Heart right ventricle (tissue), 16 donors: ENCODE results near the gene HNMT. TPM values are rescaled to one million over a fixed set of nuclear protein-coding genes. Genes with fewer than 3 reads are reported as not detected.

ENCODE experiments used
- ATAC-seq, 8 donors: fragments of 200-7000 bp; cut with Tn5 transposase; one replicate each; pipeline ENCODE4 v1.9.1; 2020; ENCODE audit warnings: mild to moderate bottlenecking in 8 of 8, moderate library complexity in 8 of 8, moderate number of reproducible peaks in 1 of 8
- DNase-seq, 2 donors: peaks; one replicate each; pipeline ENCODE4 v3.0.0-alpha.2; 2020
- H3K27ac ChIP-seq, 10 donors: fragments of 200-600 bp; sonication (generic) in 2 of 10; one replicate each; pipeline versions ENCODE4 v1.5.0 to v1.8.0; 2020 to 2022; ENCODE audit warnings: mild to moderate bottlenecking in 3 of 10
- H3K27me3 ChIP-seq, 7 donors: fragments of 200-600 bp; one replicate each; pipeline ENCODE4 v1.8.0; 2021 to 2022; ENCODE audit warnings: mild to moderate bottlenecking in 2 of 7
- H3K36me3 ChIP-seq, 9 donors: fragments of 200-600 bp; sonication (generic) in 1 of 9; one replicate each; pipeline versions ENCODE4 v1.5.0 to v1.8.0; 2020 to 2022; ENCODE audit warnings: mild to moderate bottlenecking in 2 of 9
- H3K4me1 ChIP-seq, 9 donors: fragments of 200-600 bp; sonication (generic) in 1 of 9; one replicate each; pipeline versions ENCODE4 v1.5.0 to v1.8.0; 2020 to 2022; ENCODE audit warnings: mild to moderate bottlenecking in 4 of 9
- H3K4me3 ChIP-seq, 10 donors: fragments of 200-600 bp; sonication (generic) in 2 of 10; one replicate each; pipeline versions ENCODE4 v1.5.0 to v1.8.0; 2020 to 2022; ENCODE audit warnings: mild to moderate bottlenecking in 7 of 10, moderate library complexity in 2 of 10
- H3K9me3 ChIP-seq, 11 donors: fragments of 200-600 bp in 10 of 11; sonication (generic) in 2 of 11; one replicate each; pipeline versions ENCODE4 v1.5.0 to v1.8.0; 2013 to 2022; ENCODE audit warnings: mild to moderate bottlenecking in 2 of 11, control low read depth in 1 of 11, moderate library complexity in 1 of 11
- WGBS, 2 donors: extraction: QIAGEN DNeasy Blood & Tissue Kit; methylation state at CpG; one replicate each; pipeline ENCODE4 v1.1.7; 2013; ENCODE audit warnings: inconsistent platforms in 1 of 2; 5-methylcytosine and 5-hydroxymethylcytosine counted together
- intact Hi-C, 10 donors: fragments of 100-400 bp; cut with DNase I; formaldehyde crosslinking; loops; one replicate each; pipeline versions ENCODE4 v1.11.1 to v1.14.2; 2022
- polyA plus RNA-seq, 2 donors: library from polyadenylated mRNA; stranded (reverse); fragments of 200-250 nt; gene quantifications; one replicate each; pipeline ENCODE4 v1.2.3, GENCODE V29; 2013
- total RNA-seq, 10 donors: library from RNA; stranded (reverse); fragmentation: NEBNext Ultra II Directional in 3 of 10; extraction: Animal tissue kit (Norgen Biotek cat#: 25700) in 3 of 10; gene quantifications; one replicate each; pipeline versions ENCODE4 v1.2.1 to v1.2.4, GENCODE V29; 2021 to 2023
- TF ChIP-seq, protein P1 (sequence below), 9 donors: fragments of 200-600 bp; sonication (generic) in 2 of 9; IDR thresholded peaks; one replicate each; pipeline versions ENCODE4 v1.5.0 to v1.8.0; 2021 to 2022; ENCODE audit warnings: antibody characterized with exemption in 9 of 9, mild to moderate bottlenecking in 5 of 9, moderate library complexity in 1 of 9
- donor health status: Arrhythmogenic right ventricular cardiomyopathy.
- donor health status: ischemic (EF 13 %, LVEDD 7.1; RV severe dilation, severe dysfunction).
- donor health status: healthy with polysubstance abuse.
- donor health status: DM: no; HTN: yes; CAD: no.
- donor health status: DM: no; HTN: no; CAD: no.
- donor health status: ischemic (EF 25% LVEDD 6.9; RV normal size, moderate dysfunction).
- donor health status: ischemic (EF 25% LVEDD 5.7; RV mildly dilated, moderate dysfunction).
- donor health status: healthy.
- donor health status: DM: yes; HTN: yes; CAD: no.
- donor health status: Ischemic cardiomyopathy.
- donor health status: ischemic (EF 35%, LVEDD 5.7; RV mildly dilated, moderate dysfunction).
- donor health status: nonischemic (EF 11% LVEDD 7.7; RV severe dilation, severe dysfunction).
- donor health status: DM: yes; HTN: yes; CAD: no.
- donor health status: PGD.
- donor health status: ischemic (EF 29% LVEDD 5.4; RV normal size, mild dysfunction).
- donor health status: nonischemic (EF 23%, LVEDD 6.1; RV moderate dilation, normal function).

Gene HNMT
- total and polyA plus RNA-seq, 12 donors: 7.2 to 24.9 (median 10.6) TPM

DNA sequence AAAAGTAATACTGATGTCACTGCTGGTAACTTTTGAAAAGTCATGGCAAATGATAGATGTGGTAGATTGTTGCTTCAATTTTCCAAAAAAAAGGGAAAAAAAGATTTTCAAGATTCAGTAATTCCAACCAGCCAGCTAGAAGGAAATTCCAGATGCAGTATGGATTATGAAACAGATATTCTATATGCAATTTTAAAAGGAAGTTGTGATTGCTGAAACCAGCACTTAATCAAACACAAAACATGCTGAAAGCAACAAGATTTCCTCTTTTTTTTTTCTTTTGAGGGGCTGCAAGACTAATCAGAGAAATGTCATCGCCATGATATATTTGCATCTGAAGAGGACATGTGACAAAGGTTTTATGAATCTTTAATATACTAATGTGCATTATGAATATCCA is 5.1 kb upstream of the HNMT start:
- WGBS, 2 donors: 70 to 82% methylated on average over 1 of the region's 1 CpG
- ATAC-seq: no peak
- intact Hi-C loops: loop anchor here in 1 of 10 donors (10.0 kb wide), 1 partner anchor 126 kb away; no protein-coding TSS in a partner anchor
- Histone ChIP-seq H3K27ac (peak overlapping the region in 1 of 10 donors; percentile 64), H3K9me3 (no peaks in the 10 kb centered on the region), H3K36me3 (no peaks in the 10 kb centered on the region), H3K4me3 (no peak overlapping the region), H3K27me3 (no peaks in the 10 kb centered on the region), H3K4me1 (peaks cover 0 to 53% (median 10%) of the 10 kb centered on the region in 9 donors)
- DNase-seq: no peak
- TF ChIP-seq, protein P1, sequence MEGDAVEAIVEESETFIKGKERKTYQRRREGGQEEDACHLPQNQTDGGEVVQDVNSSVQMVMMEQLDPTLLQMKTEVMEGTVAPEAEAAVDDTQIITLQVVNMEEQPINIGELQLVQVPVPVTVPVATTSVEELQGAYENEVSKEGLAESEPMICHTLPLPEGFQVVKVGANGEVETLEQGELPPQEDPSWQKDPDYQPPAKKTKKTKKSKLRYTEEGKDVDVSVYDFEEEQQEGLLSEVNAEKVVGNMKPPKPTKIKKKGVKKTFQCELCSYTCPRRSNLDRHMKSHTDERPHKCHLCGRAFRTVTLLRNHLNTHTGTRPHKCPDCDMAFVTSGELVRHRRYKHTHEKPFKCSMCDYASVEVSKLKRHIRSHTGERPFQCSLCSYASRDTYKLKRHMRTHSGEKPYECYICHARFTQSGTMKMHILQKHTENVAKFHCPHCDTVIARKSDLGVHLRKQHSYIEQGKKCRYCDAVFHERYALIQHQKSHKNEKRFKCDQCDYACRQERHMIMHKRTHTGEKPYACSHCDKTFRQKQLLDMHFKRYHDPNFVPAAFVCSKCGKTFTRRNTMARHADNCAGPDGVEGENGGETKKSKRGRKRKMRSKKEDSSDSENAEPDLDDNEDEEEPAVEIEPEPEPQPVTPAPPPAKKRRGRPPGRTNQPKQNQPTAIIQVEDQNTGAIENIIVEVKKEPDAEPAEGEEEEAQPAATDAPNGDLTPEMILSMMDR (IDR thresholded peaks at IDR 0.05): no peak

- DNase-seq: no peak
- H3K36me3 ChIP-seq: no peaks in the 10 kb centered on the region
- TF ChIP-seq, protein P1 (IDR thresholded peaks at IDR 0.05): no peak
- ATAC-seq: no peak
- H3K9me3 ChIP-seq: no peaks in the 10 kb centered on the region
- WGBS, 2 donors: 82% methylated on average over 4 of the region's 4 CpGs
- intact Hi-C loops: loop anchor here in 1 of 10 donors (10.0 kb wide), 1 partner anchor 115 kb away; no protein-coding TSS in a partner anchor
- peaks cover 0 to 53% (median 11%) of the 10 kb centered on the region in 9 donors for H3K4me1 ChIP-seq
- H3K4me3 ChIP-seq: no peak overlapping the region
- H3K27me3 ChIP-seq: no peaks in the 10 kb centered on the region
- peak overlapping the region in 1 of 10 donors; percentile 64 for H3K27ac ChIP-seq
These were observed 4.0 kb upstream of the HNMT start for GRCh38 chr2:137960223-137960622.

GRCh38 chr2:137961602-137962001 is 2.7 kb upstream of the HNMT start:
- Histone ChIP-seq H3K36me3 (no peaks in the 10 kb centered on the region), H3K4me1 (peaks cover 0 to 56% (median 11%) of the 10 kb centered on the region in 9 donors), H3K9me3 (no peaks in the 10 kb centered on the region), H3K4me3 (no peak overlapping the region), H3K27ac (no peak overlapping the region), H3K27me3 (no peaks in the 10 kb centered on the region)
- TF ChIP-seq, protein P1 (IDR thresholded peaks at IDR 0.05): no peak
- ATAC-seq (no peak), DNase-seq (no peak)
- intact Hi-C loops: loop anchor here in 1 of 10 donors (10.0 kb wide), 1 partner anchor 113 kb away; no protein-coding TSS in a partner anchor

- Histone ChIP-seq H3K4me3 (peak overlapping the region in 8 of 10 donors; percentile 37 to 63 (median 58)), H3K27ac (peak overlapping the region; percentile 55 to 90 (median 80)), H3K9me3 (no peaks in the 10 kb centered on the region), H3K27me3 (no peaks in the 10 kb centered on the region), H3K4me1 (peaks cover 0 to 68% (median 12%) of the 10 kb centered on the region in 9 donors), H3K36me3 (no peaks in the 10 kb centered on the region)
- intact Hi-C loops: loop anchor here in 1 of 10 donors (10.0 kb wide), 1 partner anchor 111 kb away; no protein-coding TSS in a partner anchor
- DNase-seq (no peak), ATAC-seq (peak in 6 of 8 donors; percentile 5 to 46 (median 14))
- TF ChIP-seq, protein P1 (IDR thresholded peaks at IDR 0.05): no peak
- WGBS, 2 donors: 46 to 56% methylated on average over 9 of the region's 9 CpGs
These were observed 673 bp upstream of the HNMT start for GRCh38 chr2:137963535-137964065.
